Karpas-422 (cell line): ENCODE data around the gene ROBO1. TPM values are rescaled to one million over a fixed set of nuclear protein-coding genes. Genes with fewer than 3 reads are reported as not detected.

Experiments used
- DNase-seq: peaks from one replicate; pipeline ENCODE4 v3.0.0-alpha.2; 2015
- H2AFZ ChIP-seq: fragments of 200-600 bp; sonication (generic); 2 replicates; pipeline ENCODE4 v1.6.1; 2014; ENCODE audit warnings: antibody characterized with exemption, low read length, mixed read lengths
- H3K27ac ChIP-seq: fragments of 200-600 bp; sonication (generic); 2 replicates; pipeline ENCODE4 v1.5.1; 2014; ENCODE audit warnings: mild to moderate bottlenecking, low read length, moderate library complexity
- H3K27me3 ChIP-seq: fragments of 200-600 bp; sonication (generic); 2 replicates; pipeline ENCODE4 v1.6.1; 2014; ENCODE audit warnings: low read length, mixed read lengths
- H3K36me3 ChIP-seq: fragments of 200-600 bp; sonication (generic); 2 replicates; pipeline ENCODE4 v1.6.1; 2014; ENCODE audit warnings: low read length, mixed read lengths; ENCODE audit not compliant: insufficient read depth
- H3K4me1 ChIP-seq: fragments of 200-600 bp; sonication (generic); 2 replicates; pipeline ENCODE4 v1.6.1; 2014; ENCODE audit warnings: mild to moderate bottlenecking, low read length, mixed read lengths
- H3K4me2 ChIP-seq: fragments of 200-600 bp; sonication (generic); 2 replicates; pipeline ENCODE4 v1.6.1; 2014; ENCODE audit warnings: low read length, low read depth, mild to moderate bottlenecking; ENCODE audit not compliant: poor library complexity, severe bottlenecking
- H3K4me3 ChIP-seq: fragments of 200-600 bp; sonication (generic); 2 replicates; pipeline ENCODE4 v1.5.1; 2014; ENCODE audit warnings: mild to moderate bottlenecking, antibody characterized with exemption, low read length, mixed read lengths
- H3K79me2 ChIP-seq: fragments of 200-600 bp; sonication (generic); 2 replicates; pipeline ENCODE4 v1.6.1; 2014; ENCODE audit warnings: mild to moderate bottlenecking, low read length, mixed read lengths
- H3K9ac ChIP-seq: fragments of 200-600 bp; sonication (generic); 2 replicates; pipeline ENCODE4 v1.6.0; 2014; ENCODE audit warnings: low read length
- H3K9me2 ChIP-seq: fragments of 200-600 bp; sonication (generic), shearing (Covaris generic); replicated peaks from 2 replicates; pipeline ENCODE4 v1.6.0; 2014; ENCODE audit warnings: mild to moderate bottlenecking, low read length, moderate library complexity; ENCODE audit not compliant: insufficient read depth
- H3K9me3 ChIP-seq: fragments of 300-700, 200-600 bp; sonication (generic); 2 replicates; pipeline ENCODE4 v1.6.1; 2014; ENCODE audit warnings: low read length, mixed read lengths
- H4K20me1 ChIP-seq: fragments of 200-600 bp; sonication (generic); 2 replicates; pipeline ENCODE4 v1.6.1; 2014; ENCODE audit warnings: mild to moderate bottlenecking, antibody characterized with exemption, low read length, low read depth; ENCODE audit not compliant: insufficient read depth
- total RNA-seq: library from RNA; depleted of rRNA; stranded (reverse); fragments of >200 nt; shearing (Covaris generic); gene quantifications from 2 replicates; pipeline ENCODE4 v1.2.3, GENCODE V29; 2014; ENCODE audit warnings: low replicate concordance

ROBO1 gene
- total RNA-seq, 1 experiment from 2014 or later: not detected

- Histone ChIP-seq H3K4me3 (no peak overlapping the region), H2AFZ (no peak overlapping the region), H3K9me3 (no peaks in the 10 kb centered on the region), H3K4me2 (no peak overlapping the region), H3K27me3 (no peaks in the 10 kb centered on the region), H4K20me1 (no peaks in the 10 kb centered on the region), H3K9me2 (no peaks in the 10 kb centered on the region), H3K4me1 (no peaks in the 10 kb centered on the region), H3K27ac (no peak overlapping the region), H3K9ac (no peak overlapping the region), H3K79me2 (no peaks in the 10 kb centered on the region), H3K36me3 (no peaks in the 10 kb centered on the region)
- DNase-seq: no peak
These were observed 293.8 kb downstream of the ROBO1 start for GRCh38 chr3:79473993-79474392.

GRCh38 chr3:79467721-79468120, 300.1 kb downstream of the ROBO1 start:
- H3K9me2 ChIP-seq: no peaks in the 10 kb centered on the region
- no peaks in the 10 kb centered on the region for H3K9me3 ChIP-seq
- no peak for DNase-seq
- H4K20me1 ChIP-seq: no peaks in the 10 kb centered on the region
- H3K4me1 ChIP-seq: no peaks in the 10 kb centered on the region
- no peaks in the 10 kb centered on the region for H3K27me3 ChIP-seq
- H2AFZ ChIP-seq: no peak overlapping the region
- H3K27ac ChIP-seq: no peak overlapping the region
- H3K4me2 ChIP-seq: no peak overlapping the region
- H3K79me2 ChIP-seq: no peaks in the 10 kb centered on the region
- no peak overlapping the region for H3K9ac ChIP-seq
- H3K4me3 ChIP-seq: no peak overlapping the region
- no peaks in the 10 kb centered on the region for H3K36me3 ChIP-seq

- Histone ChIP-seq H3K4me3 (no peak overlapping the region), H4K20me1 (no peaks in the 10 kb centered on the region), H3K36me3 (no peaks in the 10 kb centered on the region), H3K9me3 (no peaks in the 10 kb centered on the region), H2AFZ (no peak overlapping the region), H3K27me3 (no peaks in the 10 kb centered on the region), H3K27ac (no peak overlapping the region), H3K4me1 (no peaks in the 10 kb centered on the region), H3K9me2 (no peaks in the 10 kb centered on the region), H3K79me2 (no peaks in the 10 kb centered on the region), H3K9ac (no peak overlapping the region), H3K4me2 (no peak overlapping the region)
- DNase-seq: no peak
These were observed 306.5 kb downstream of the ROBO1 start for GRCh38 chr3:79461129-79461792.

GRCh38 chr3:79453600-79453999, 314.2 kb downstream of the ROBO1 start:
- Histone ChIP-seq H3K4me1 (no peaks in the 10 kb centered on the region), H3K9ac (no peak overlapping the region), H3K4me2 (no peak overlapping the region), H3K27me3 (no peaks in the 10 kb centered on the region), H3K79me2 (no peaks in the 10 kb centered on the region), H3K9me3 (no peaks in the 10 kb centered on the region), H3K27ac (no peak overlapping the region), H2AFZ (no peak overlapping the region), H3K36me3 (no peaks in the 10 kb centered on the region), H4K20me1 (no peaks in the 10 kb centered on the region), H3K9me2 (no peaks in the 10 kb centered on the region), H3K4me3 (no peak overlapping the region)
- DNase-seq: no peak

- no peaks in the 10 kb centered on the region for H3K27me3 ChIP-seq
- no peak overlapping the region for H3K4me2 ChIP-seq
- no peaks in the 10 kb centered on the region for H4K20me1 ChIP-seq
- no peaks in the 10 kb centered on the region for H3K9me3 ChIP-seq
- no peaks in the 10 kb centered on the region for H3K36me3 ChIP-seq
- no peaks in the 10 kb centered on the region for H3K79me2 ChIP-seq
- no peak overlapping the region for H3K27ac ChIP-seq
- H3K4me1 ChIP-seq: no peaks in the 10 kb centered on the region
- no peak overlapping the region for H3K4me3 ChIP-seq
- no peak overlapping the region for H2AFZ ChIP-seq
- DNase-seq: no peak
- no peaks in the 10 kb centered on the region for H3K9me2 ChIP-seq
- no peak overlapping the region for H3K9ac ChIP-seq
These were observed 331.4 kb downstream of the ROBO1 start for GRCh38 chr3:79436387-79436786.

- H3K36me3 ChIP-seq: no peaks in the 10 kb centered on the region
- no peaks in the 10 kb centered on the region for H4K20me1 ChIP-seq
- peak; percentile 7 for DNase-seq
- no peaks in the 10 kb centered on the region for H3K27me3 ChIP-seq
- no peaks in the 10 kb centered on the region for H3K9me3 ChIP-seq
- no peaks in the 10 kb centered on the region for H3K9me2 ChIP-seq
- H3K4me3 ChIP-seq: no peak overlapping the region
- H3K9ac ChIP-seq: no peak overlapping the region
- H2AFZ ChIP-seq: no peak overlapping the region
- H3K27ac ChIP-seq: no peak overlapping the region
- no peak overlapping the region for H3K4me2 ChIP-seq
- no peaks in the 10 kb centered on the region for H3K4me1 ChIP-seq
- H3K79me2 ChIP-seq: no peaks in the 10 kb centered on the region
These were observed 340.7 kb downstream of the ROBO1 start for GRCh38 chr3:79427081-79427480.

- Histone ChIP-seq H3K9me2 (no peaks in the 10 kb centered on the region), H3K4me3 (no peak overlapping the region), H3K4me1 (no peaks in the 10 kb centered on the region), H3K4me2 (no peak overlapping the region), H3K79me2 (no peaks in the 10 kb centered on the region), H3K27me3 (no peaks in the 10 kb centered on the region), H3K27ac (no peak overlapping the region), H3K9ac (no peak overlapping the region), H2AFZ (no peak overlapping the region), H3K36me3 (no peaks in the 10 kb centered on the region), H3K9me3 (no peaks in the 10 kb centered on the region), H4K20me1 (no peaks in the 10 kb centered on the region)
- no peak for DNase-seq
These were observed 343.0 kb downstream of the ROBO1 start for GRCh38 chr3:79424811-79425210.

- Histone ChIP-seq H3K79me2 (no peaks in the 10 kb centered on the region), H3K9me3 (no peaks in the 10 kb centered on the region), H2AFZ (no peak overlapping the region), H3K4me1 (no peaks in the 10 kb centered on the region), H3K9ac (no peak overlapping the region), H3K4me3 (no peak overlapping the region), H3K9me2 (no peaks in the 10 kb centered on the region), H3K4me2 (no peak overlapping the region), H3K27me3 (no peaks in the 10 kb centered on the region), H3K27ac (no peak overlapping the region), H4K20me1 (no peaks in the 10 kb centered on the region), H3K36me3 (no peaks in the 10 kb centered on the region)
- no peak for DNase-seq
These were observed 344.4 kb downstream of the ROBO1 start for GRCh38 chr3:79423417-79423816.
